NCI-H526 (cell line): ENCODE measurements around the gene PIM2.
"Not testable (repeated sequence)": the region's sequence is repeated elsewhere in the genome, so short reads cannot be mapped to it uniquely, and the experiment has no call there.

Experiments used
- DNase-seq, 2 experiments: peaks; one replicate each; lab custom pipeline; 2025; lab: John Stamatoyannopoulos, UW

Gene PIM2

GRCh38 chrX:48905090-48905790 lies 13.6 kb downstream of the PIM2 start:
- DNase-seq: no peak

GRCh38 chrX:48904626-48905025 lies 14.2 kb downstream of the PIM2 start:
- DNase-seq: no peak

- no peak for DNase-seq
Observed at GRCh38 chrX:48904180-48904579, 14.6 kb downstream of the PIM2 start.

GRCh38 chrX:48903290-48903689 lies 15.5 kb downstream of the PIM2 start:
- no peak for DNase-seq

- no peak for DNase-seq
Observed at GRCh38 chrX:48902776-48903175, 16.0 kb downstream of the PIM2 start.

GRCh38 chrX:48902135-48902534 lies 16.7 kb downstream of the PIM2 start:
- no peak for DNase-seq

- no peak for DNase-seq
Observed at GRCh38 chrX:48901069-48901468, 17.8 kb downstream of the PIM2 start.

- DNase-seq: no peak
Observed at GRCh38 chrX:48899078-48899410, 19.8 kb downstream of the PIM2 start.

- DNase-seq: peak; percentile 95
Observed at GRCh38 chrX:48897625-48898306, 21.1 kb downstream of the PIM2 start, which contains the start of the genes PQBP1 and TIMM17B. Gene PQBP1, plus strand, starts transcription at chrX:48897930. Its CDS starts 580 bp downstream, at chrX:48898510. Gene TIMM17B, minus strand, starts transcription at chrX:48897768. Its CDS starts 19 bp downstream, at chrX:48897749.

GRCh38 chrX:48897157-48897624 lies 21.6 kb downstream of the PIM2 start:
- peak; percentile 76 to 93 for DNase-seq

- peak; percentile 61 to 64 for DNase-seq
Observed at GRCh38 chrX:48896611-48897011, 22.2 kb downstream of the PIM2 start.

- DNase-seq: no peak
Observed at GRCh38 chrX:48894891-48895290, 23.9 kb downstream of the PIM2 start.

- no peak for DNase-seq
Observed at GRCh38 chrX:48893556-48894348, 25.1 kb downstream of the PIM2 start.

GRCh38 chrX:48892896-48893295 lies 25.9 kb downstream of the PIM2 start:
- DNase-seq: no peak

- peak; percentile 82 to 95 for DNase-seq
Observed at GRCh38 chrX:48891402-48892288, 27.2 kb downstream of the PIM2 start.

- peak in 1 of 2 experiments; percentile 23 for DNase-seq
Observed at GRCh38 chrX:48890934-48891401, 27.9 kb downstream of the PIM2 start.

GRCh38 chrX:48890296-48890925 lies 28.4 kb downstream of the PIM2 start:
- peak in 1 of 2 experiments; percentile 5 for DNase-seq

GRCh38 chrX:48886586-48886985 lies 32.2 kb downstream of the PIM2 start:
- not testable (repeated sequence) for DNase-seq

- peak; percentile 24 to 40 for DNase-seq
Observed at GRCh38 chrX:48883729-48884128, 35.1 kb downstream of the PIM2 start.

- DNase-seq: not testable (repeated sequence)
Observed at GRCh38 chrX:48876944-48877343, 41.9 kb downstream of the PIM2 start.

- DNase-seq: not testable (repeated sequence)
Observed at GRCh38 chrX:48872017-48872416, 46.8 kb downstream of the PIM2 start.
